Activated CD8-positive, alpha-beta memory T cell treated with anti-CD3 and anti-CD28 coated beads for 24 hours (primary cell): ENCODE measurements around the gene ABLIM2.

ENCODE experiments used
- DNase-seq: peaks from one replicate; pipeline ENCODE4 v3.0.0-alpha.2; 2020

ABLIM2 gene

GRCh38 chr4:8040607-8041006 lies 118.0 kb downstream of the ABLIM2 start:
- DNase-seq, result no peak

GRCh38 chr4:8039853-8040252 lies 118.8 kb downstream of the ABLIM2 start:
- no peak for DNase-seq

DNA sequence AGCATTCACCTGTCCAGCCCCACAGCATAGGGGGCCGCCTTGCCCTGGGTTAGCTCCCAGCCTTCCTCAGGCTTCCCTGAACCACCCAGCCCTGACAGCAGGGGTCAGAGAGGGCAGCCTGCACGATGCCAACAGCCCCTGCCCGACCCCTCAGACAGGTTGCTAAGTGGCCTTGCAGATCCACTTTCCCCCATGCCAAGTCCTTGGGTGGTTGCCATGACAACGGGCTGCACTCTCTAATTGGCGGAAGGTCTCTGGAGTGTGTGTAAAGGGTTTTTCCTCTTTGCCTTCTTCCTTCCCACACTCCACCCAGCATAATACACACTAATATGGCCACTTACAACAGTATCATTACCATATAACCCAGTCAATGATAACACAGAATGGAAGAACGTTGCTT lies 119.3 kb downstream of the ABLIM2 start:
- no peak for DNase-seq

GRCh38 chr4:8038719-8039251 lies 119.8 kb downstream of the ABLIM2 start:
- DNase-seq, result no peak

GRCh38 chr4:8038083-8038482 lies 120.5 kb downstream of the ABLIM2 start:
- no peak for DNase-seq

- no peak for DNase-seq
These were observed 121.4 kb downstream of the ABLIM2 start for GRCh38 chr4:8037150-8037769.

GRCh38 chr4:8035371-8035780 lies 123.2 kb downstream of the ABLIM2 start:
- no peak for DNase-seq

DNA sequence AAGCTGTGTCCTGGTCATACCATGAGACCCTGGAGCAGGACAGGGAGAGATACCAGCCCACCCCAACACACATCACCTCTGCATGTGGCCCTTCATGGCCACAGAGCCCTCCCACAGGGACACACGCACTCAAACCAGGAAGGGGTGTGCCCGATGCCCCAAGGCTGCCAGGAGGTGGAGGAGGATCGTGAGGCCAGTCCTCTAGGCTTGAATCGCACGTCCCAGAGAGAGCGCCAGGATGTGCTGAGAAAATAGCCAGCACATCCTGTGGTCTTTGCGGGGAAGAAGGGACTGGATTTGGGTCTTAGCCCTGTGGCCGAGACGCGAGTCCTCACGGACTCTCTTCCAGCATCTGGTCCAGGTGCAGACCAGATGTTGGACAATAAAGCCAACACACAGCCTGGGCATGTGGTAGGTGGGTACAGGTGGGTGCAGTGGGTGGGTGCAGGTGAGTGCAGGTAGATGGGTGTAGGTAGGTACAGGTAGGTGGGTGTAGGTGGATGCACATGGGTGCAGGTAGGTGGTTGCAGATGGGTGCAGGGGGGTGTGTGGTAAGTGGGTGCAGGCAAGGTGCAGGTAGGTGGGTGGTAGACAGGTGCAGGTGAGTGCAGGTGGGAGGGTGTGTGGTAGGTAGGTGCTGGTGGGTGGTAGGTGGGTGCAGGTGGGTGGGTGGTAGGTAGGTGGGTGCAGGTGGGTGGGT lies 124.6 kb downstream of the ABLIM2 start:
- DNase-seq, result no peak

DNA sequence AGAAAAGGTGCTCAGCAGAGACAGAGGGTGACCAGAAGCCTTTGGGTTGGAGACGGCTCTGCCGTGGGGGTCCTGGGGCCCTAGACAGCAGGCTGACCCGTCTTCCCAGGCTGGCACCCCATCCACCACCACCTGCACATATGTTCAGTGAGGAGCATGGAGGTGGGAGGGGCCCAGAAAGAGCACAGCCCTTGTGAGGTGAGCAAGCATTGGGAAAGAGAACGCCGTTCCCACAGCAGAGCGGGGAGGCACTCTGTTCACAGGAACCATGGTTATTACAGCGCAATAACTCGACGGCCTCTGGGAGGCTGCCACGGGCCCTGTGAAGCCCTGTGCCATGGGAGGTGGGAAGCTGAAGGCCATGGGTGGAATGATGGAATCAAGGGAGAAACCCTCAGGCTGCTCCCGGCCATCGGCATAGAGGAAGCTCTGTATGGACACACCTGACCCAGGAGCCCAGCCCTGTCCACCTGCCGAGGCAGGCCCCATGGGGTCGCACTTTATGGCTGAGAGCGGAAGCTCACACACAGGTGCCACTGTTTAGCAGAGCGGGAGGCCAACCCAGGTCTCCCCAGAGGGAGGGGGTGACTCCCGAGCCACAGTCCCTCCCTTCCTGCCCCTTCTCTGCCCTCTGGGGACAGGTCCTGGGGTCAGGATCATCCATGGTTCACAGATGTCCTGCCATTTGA lies 125.4 kb downstream of the ABLIM2 start:
- no peak for DNase-seq

DNA sequence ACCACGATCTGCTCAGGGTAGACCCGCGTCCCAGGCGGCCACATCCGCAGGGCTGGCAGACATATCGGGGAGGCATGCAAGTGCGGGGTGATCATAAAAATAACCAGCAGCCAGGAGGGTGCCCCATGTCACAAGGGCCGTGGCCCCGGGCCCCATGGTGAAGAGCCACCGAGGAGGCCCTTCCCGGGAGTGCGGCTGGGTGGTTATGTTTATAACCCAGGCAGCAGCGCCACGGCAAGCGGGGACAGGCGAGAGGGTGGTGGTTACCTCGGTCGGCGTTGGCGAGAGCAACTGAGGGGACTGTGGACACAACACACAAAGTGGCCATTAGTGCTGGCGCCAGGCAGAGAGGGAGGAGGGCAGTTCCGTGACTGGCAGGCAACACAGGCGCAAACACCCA lies 126.2 kb downstream of the ABLIM2 start:
- DNase-seq, result no peak

- DNase-seq, result no peak
These were observed 128.4 kb downstream of the ABLIM2 start for GRCh38 chr4:8030121-8030781.

DNA sequence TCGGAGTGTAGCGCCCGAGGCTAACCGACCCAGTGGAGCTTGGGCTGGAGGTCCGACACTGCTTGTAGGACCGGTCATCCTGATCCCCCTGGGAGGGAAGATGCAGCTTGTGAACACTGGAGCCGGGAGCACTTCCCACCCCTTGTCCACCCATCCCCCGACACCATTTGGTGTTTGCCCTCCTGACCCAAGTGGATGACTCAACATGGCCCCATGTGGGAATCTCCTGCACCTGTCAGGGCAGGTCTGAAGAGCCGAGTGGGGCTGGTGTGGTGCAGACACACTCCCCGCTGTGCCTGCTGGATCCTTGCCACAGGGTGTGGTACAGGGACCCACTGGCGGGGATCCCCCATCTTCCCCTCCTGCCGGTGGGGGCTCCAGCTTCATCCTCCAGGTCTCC lies 128.9 kb downstream of the ABLIM2 start:
- DNase-seq, result no peak

DNA sequence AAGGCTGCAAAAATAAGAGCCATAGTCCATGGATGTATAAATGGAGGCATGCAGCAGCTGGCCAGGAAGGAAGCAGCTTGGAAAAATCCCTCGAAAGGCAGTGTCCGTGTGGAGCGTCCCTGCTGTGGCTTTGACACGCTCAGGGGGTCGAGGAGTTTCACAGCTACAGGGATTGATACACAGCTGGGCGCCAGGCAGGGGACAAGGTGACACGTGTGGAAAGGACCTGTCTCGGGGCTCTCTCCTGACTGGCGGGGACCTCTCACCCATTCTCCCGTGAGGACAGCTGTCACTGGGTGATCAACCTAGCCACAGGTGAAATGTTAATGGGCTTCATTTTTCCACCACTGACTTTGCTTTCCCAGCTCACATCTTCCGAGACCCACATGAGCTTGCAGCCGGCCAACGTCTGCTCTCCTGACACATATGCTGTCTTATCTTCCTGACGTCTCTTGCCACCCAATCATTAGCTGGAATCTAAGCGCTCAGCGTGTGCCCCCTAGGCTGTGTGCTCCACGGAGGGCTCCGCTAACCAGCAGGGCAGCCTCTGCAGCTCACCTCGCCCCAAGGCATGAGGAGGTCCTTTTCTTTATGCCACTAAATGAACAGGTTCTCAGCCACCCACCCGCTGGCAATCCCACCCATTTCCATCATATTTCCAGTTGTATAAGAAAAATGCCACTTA lies 129.6 kb downstream of the ABLIM2 start:
- DNase-seq, result no peak

DNA sequence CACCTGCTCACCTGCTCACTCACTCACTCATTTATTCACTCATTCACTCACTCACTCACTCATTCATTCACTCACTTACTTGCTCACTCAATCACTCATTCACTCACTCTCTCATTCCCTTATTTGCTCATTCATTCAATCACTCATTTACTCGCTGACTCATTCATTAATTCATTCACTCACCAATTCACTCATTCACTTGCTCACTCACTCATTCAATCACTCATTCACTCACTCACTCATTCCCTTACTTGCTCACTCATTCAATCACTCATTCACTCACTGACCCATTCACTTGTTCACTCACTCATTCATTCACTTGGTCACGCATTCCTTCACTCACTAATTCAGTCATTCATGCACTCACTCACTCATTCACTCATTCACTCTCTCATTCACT lies 130.2 kb downstream of the ABLIM2 start:
- no peak for DNase-seq

GRCh38 chr4:8026453-8026852 lies 132.2 kb downstream of the ABLIM2 start:
- no peak for DNase-seq

GRCh38 chr4:8025668-8026067 lies 132.9 kb downstream of the ABLIM2 start:
- DNase-seq, result no peak

DNA sequence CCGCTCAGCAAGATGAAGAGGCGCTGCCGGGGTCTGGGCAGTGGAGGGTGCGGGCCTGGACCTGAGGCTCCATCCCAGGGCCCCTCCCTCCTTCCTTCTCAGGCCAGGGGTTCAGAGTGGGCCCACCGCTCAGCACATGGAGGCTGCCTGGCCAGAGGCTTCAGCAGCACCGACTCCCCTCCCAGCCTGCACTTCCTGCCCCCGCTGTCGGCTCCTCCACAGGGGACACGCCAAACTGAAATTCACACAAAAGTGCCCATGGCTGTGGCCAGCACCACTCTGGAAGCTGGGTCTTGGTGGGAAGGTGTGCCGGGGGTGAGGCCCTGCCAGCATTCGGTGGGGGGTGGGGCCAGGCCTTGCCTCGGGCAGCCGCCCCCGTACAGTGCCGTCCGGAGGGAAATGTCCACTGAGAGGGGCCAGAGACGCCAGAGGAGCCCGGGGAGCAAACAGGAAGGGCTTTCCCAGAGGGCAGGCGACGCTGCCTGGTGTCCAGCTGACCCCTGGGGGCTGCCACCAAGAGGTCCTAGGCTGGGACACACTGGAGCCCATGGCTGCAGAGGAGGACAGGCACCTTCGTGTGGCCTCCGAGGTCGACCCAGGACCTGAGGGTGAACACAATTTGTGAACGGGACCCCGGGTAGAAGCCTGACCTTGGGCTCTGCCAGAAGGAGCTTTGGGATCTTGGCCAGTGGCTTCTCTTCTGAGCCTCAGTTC lies 134.4 kb downstream of the ABLIM2 start:
- no peak for DNase-seq

DNA sequence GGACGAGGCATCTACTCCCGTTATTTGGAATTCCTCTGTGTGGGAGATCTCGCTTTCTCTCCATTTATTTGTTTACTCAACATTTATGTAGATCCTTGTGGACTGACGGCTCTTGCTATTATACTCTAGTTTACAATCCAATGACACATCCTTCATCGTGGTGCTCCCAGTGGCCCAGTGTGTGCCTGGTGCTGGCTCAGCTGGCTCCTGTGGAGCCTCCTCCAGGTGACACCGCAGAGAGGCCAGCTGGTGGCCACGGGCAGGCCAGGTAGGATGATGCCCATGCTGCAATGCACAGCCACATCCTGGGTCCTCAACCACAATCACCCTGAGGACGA lies 134.9 kb downstream of the ABLIM2 start:
- no peak for DNase-seq

GRCh38 chr4:8022767-8023695 lies 135.6 kb downstream of the ABLIM2 start:
- no peak for DNase-seq

GRCh38 chr4:8021796-8022195 lies 136.8 kb downstream of the ABLIM2 start:
- no peak for DNase-seq
